Measurements from ENCODE around the gene RSPO1. TPM values are rescaled to one million over a fixed set of nuclear protein-coding genes. Genes with fewer than 3 reads are reported as not detected.

RSPO1 gene
- total RNA-seq, 1 experiment from 2014 or later = not detected

DNA sequence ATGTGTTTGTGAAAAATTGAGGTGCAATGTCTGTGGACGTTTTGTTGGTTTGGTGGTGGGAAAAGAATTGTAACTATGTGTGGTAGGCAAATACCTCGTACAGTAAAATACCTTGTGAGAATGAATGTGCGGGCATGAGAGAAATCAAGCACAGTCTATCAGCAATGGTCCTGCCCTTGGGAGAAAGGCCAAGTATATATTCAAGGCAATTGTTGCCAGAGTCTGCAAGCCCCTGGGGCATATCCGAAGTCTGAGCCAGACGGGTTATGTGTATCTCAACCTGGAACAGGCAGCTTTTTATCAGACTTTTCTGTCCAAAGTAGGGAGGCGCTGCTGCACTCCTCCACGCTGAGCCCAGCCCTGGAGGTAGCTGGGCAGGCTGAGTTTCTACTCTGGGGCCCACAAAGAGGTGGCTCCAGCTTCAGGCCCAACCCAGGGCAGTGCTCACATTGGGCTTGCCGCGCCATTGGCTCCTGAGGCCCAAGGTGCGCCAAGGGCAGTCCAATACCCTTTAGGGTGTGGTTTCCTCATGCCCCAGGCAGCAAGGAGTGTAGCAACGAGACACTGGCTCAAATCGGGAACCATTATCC is 29.5 kb downstream of the RSPO1 start:
- H3K4me2 ChIP-seq (ENCODE audit: low read length) = no peak overlapping the region
- no peaks in the 10 kb centered on the region for H3K79me2 ChIP-seq (ENCODE audit: low read length)
- CTCF ChIA-PET = no interaction called here
- POLR2A ChIA-PET (ENCODE audit: unreplicated experiment) = no interaction called here
- no peak overlapping the region for H3K9ac ChIP-seq (ENCODE audit: low read length)
- H3F3A ChIP-seq (ENCODE audit: low read length, unreplicated experiment) = no peaks in the 10 kb centered on the region
- no peaks in the 10 kb centered on the region for H3K4me1 ChIP-seq (ENCODE audit: insufficient read depth, low read length)
- intact Hi-C loops (cut with micrococcal nuclease) = no loop called here
- DNase-seq (no peak), ATAC-seq (no peak)
- H3K4me3 ChIP-seq (ENCODE audit: low read length) = no peak overlapping the region
- H4K20me1 ChIP-seq (ENCODE audit: low read length) = no peaks in the 10 kb centered on the region
- no peaks in the 10 kb centered on the region for H3K9me3 ChIP-seq (ENCODE audit: low read length)
- H3K27me3 ChIP-seq (ENCODE audit: low read length) = peaks cover 32% of the 10 kb centered on the region
- H3K9me2 ChIP-seq (replicated peaks; ENCODE audit: low read length) = no peaks in the 10 kb centered on the region
- no peak overlapping the region for H2AFZ ChIP-seq (ENCODE audit: low read length)
- no peaks in the 10 kb centered on the region for H3K36me3 ChIP-seq (ENCODE audit: low read depth, low read length)
- no TSS peak for BruUV-seq (replicated peaks)
- no peak overlapping the region for H3K27ac ChIP-seq (ENCODE audit: low read length)
- no peak for TF ChIP-seq CTCF (conservative IDR thresholded peaks at IDR 0.05; ENCODE audit: low read depth, low read length)
- TF ChIP-seq EZH2 (IDR thresholded peaks at IDR 0.05; ENCODE audit: low read length, unreplicated experiment) = no peak
- no peak for TF ChIP-seq EZH2phosphoT487 (IDR thresholded peaks at IDR 0.05; ENCODE audit: borderline replicate concordance, low read length)

DNA sequence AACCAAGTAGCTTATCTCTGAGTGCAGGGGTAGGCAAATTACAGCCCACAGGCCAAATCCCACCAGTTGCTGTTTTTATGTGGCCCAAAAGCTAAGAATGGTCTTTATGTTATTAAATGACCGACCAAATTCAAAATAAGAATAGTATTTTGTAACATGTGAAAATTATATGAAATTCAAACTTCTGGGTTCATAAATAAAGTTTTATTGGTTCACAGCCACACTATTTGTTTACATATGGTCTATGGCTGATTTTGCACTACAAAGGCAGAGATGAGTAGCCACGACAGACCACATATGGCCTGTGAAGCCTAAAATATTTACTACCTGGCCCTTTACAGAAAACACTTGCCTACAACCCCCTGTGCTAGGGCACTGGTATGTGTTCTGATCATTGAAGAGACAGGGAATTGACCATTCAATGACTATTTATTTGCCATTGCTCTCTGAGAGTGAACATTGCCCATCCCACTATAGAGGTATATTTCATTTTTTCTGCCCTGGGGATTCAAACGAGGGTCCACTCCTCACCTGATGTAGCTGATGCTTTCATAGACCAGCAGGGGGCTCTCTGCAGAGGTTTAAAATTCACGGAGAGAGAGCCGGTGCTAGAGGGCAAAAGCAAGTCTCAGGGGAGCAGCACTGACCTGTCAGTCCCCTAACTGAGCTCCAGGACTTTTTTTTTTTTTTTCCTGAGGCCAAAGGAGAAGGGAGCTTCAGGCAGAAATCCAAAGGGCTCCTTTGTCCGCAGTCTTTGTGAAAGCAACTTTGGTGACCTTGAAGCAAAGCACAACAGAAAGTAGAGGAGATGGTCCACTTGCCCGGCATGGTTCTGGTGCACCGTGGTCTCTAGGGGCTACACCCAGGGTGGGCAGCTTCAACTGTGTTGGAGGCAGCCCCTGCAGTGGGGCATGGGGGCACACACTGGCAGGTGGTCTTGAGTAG is 31.7 kb downstream of the RSPO1 start:
- Histone ChIP-seq H3K27me3 (ENCODE audit: low read length) (peaks cover 11% of the 10 kb centered on the region), H3K4me2 (ENCODE audit: low read length) (no peak overlapping the region), H3K36me3 (ENCODE audit: low read depth, low read length) (no peaks in the 10 kb centered on the region), H3F3A (ENCODE audit: low read length, unreplicated experiment) (no peaks in the 10 kb centered on the region), H3K9me3 (ENCODE audit: low read length) (no peaks in the 10 kb centered on the region), H3K9me2 (replicated peaks; ENCODE audit: low read length) (no peaks in the 10 kb centered on the region), H3K4me3 (ENCODE audit: low read length) (no peak overlapping the region), H3K27ac (ENCODE audit: low read length) (no peak overlapping the region), H2AFZ (ENCODE audit: low read length) (no peak overlapping the region), H3K4me1 (ENCODE audit: insufficient read depth, low read length) (no peaks in the 10 kb centered on the region), H3K79me2 (ENCODE audit: low read length) (no peaks in the 10 kb centered on the region), H3K9ac (ENCODE audit: low read length) (no peak overlapping the region), H4K20me1 (ENCODE audit: low read length) (no peaks in the 10 kb centered on the region)
- ATAC-seq = peak; percentile 73
- TF ChIP-seq EZH2 (IDR thresholded peaks at IDR 0.05; ENCODE audit: low read length, unreplicated experiment) (no peak), CTCF (conservative IDR thresholded peaks at IDR 0.05; ENCODE audit: low read depth, low read length) (peak; percentile 88)
- intact Hi-C loops (cut with micrococcal nuclease) = loop anchor here (1.0 kb wide), 1 partner anchor 79 kb away; no protein-coding TSS in a partner anchor
- peak; percentile 52 for DNase-seq
- ChIA-PET CTCF (interaction anchor here (0.7 to 1.2 kb wide), 5 partner anchors 13 to 100 kb away, joined by 3 to 6 read pairs (median 4); no protein-coding TSS in a partner anchor), POLR2A (ENCODE audit: unreplicated experiment) (no interaction called here)
- no TSS peak for BruUV-seq (replicated peaks)

GRCh38 chr1:37601441-37601840 is 33.3 kb downstream of the RSPO1 start:
- Histone ChIP-seq H3K4me3 (ENCODE audit: low read length) (no peak overlapping the region), H3K9me2 (replicated peaks; ENCODE audit: low read length) (no peaks in the 10 kb centered on the region), H4K20me1 (ENCODE audit: low read length) (no peaks in the 10 kb centered on the region), H3K9ac (ENCODE audit: low read length) (no peak overlapping the region), H3K36me3 (ENCODE audit: low read depth, low read length) (no peaks in the 10 kb centered on the region), H3F3A (ENCODE audit: low read length, unreplicated experiment) (no peaks in the 10 kb centered on the region), H3K27me3 (ENCODE audit: low read length) (no peaks in the 10 kb centered on the region), H3K4me2 (ENCODE audit: low read length) (no peak overlapping the region), H3K79me2 (ENCODE audit: low read length) (no peaks in the 10 kb centered on the region), H3K27ac (ENCODE audit: low read length) (no peak overlapping the region), H2AFZ (ENCODE audit: low read length) (no peak overlapping the region), H3K9me3 (ENCODE audit: low read length) (no peaks in the 10 kb centered on the region), H3K4me1 (ENCODE audit: insufficient read depth, low read length) (no peaks in the 10 kb centered on the region)
- ATAC-seq = no peak
- no TSS peak for BruUV-seq (replicated peaks)
- intact Hi-C loops (cut with micrococcal nuclease) = no loop called here
- POLR2A ChIA-PET (ENCODE audit: unreplicated experiment) = no interaction called here
- DNase-seq = no peak
- no peak for TF ChIP-seq EZH2phosphoT487 (IDR thresholded peaks at IDR 0.05; ENCODE audit: borderline replicate concordance, low read length)
- TF ChIP-seq EZH2 (IDR thresholded peaks at IDR 0.05; ENCODE audit: low read length, unreplicated experiment) = no peak
- TF ChIP-seq CTCF (conservative IDR thresholded peaks at IDR 0.05; ENCODE audit: low read depth, low read length) = no peak
- CTCF ChIA-PET = no interaction called here

Data from PC-3 (cell line).